Measurements from ENCODE around the gene BCAS4.

BCAS4 gene

DNA sequence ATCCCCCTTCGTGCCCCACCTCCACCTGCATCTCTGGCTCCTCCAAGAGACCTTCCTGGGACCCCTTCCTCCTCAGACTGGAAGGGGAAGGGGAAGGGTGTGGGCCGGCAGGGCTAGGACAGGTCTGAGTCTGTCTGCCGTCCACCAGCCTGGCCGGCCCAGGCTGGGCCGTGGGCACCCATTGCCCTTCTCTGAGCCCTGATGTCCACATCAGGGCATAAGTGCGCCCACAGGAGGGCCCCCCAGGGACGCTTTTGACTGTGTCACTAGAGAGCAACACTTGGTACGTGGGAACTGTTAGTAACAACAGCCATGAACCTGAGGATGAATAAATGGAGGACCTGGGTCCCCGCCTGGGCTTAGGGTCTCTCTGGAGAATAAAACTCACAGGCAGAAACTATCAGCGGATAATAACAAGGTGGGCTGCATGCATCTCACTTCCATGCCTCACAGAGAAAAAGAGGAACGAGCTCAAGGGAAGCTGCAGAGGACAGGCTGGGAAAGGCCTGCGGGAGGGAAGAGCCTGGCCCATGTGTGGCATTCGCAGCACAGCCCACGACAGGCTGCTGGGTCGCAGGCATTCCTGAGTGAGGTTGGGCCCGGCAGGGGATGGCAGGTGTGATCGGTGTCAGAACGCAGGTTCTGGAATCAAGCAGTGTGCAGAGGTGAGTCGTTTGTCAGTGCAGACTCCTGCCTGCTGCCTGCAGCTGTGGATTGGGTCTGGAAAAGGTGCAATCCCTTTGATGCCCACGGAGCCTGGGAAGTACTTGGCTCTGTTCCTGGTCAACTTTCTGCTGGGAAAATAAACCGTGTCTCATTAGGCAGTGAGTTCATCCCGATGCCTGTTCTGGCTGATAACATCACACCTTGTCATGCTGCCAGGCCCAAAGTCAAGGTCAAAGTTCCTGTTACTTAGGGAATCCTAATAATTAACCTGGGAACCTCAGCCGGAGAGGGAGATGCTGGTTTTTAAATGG is 60.9 kb downstream of the BCAS4 start:
- no peak for DNase-seq

DNA sequence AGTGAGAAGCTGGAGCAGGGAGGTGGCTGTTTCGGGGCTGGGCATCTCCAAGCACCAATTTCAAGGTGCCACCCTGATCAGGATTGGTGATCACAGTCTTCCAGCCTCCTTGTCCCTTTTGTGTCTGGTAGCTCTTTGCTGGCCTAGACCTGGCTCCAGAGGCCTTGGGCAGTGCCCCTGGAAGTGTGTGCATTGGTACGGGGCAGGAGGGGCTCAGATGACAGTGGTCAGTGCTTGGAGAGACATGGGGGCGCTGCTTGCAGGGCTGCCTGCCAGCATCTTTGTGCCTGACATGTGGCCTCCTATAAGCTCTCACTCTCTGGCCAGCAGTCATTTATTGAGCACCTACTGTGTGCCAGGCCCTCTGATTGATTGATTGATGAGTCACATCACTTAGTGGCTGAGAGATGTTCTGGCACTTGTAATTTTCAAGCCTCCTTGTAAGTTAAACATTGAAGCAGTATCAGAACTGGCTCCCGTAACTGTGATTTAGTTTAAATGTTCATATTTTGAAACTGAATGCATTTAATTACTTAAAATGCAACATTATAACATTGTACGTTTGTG is 61.7 kb downstream of the BCAS4 start:
- no peak for DNase-seq

DNA sequence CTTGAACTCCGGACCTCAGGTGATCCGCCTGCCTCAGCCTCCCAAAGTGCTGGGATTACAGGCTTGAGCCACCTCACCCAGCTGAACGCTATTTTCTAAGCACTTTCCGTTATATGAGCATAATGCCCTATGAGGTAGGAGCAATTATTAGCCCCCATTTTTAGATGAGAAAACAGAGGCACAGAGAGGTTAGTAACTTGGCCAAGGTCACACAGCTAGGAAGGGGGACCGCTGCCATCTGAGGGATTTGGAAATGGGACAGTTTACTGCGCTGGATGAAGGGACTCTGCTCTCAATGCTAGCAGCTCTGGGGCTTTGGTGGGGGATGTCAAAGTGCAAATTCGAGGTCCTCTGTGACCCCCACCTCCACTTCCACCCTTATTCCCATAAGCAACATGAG is 62.5 kb downstream of the BCAS4 start:
- DNase-seq, result no peak

DNA sequence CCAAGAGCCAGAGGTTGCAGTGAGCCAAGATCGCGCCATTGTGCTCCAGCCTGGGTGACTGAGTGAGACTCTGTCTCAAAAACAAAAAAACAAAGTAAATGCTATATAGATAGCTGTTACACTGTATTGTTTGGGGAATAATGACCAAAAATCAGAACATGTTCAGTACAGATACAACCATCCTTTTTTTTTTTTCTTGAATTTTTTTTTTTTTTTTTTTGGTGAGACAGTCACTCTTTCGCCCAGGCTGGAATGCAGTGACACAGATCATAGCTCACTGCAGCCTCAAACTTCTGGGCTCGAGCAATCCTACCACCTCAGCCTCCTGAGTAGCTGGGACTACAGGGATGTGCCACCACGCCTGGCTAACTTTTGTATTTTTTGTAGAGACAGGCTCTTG is 63.7 kb downstream of the BCAS4 start:
- DNase-seq, result no peak

GRCh38 chr20:50859161-50859560 is 64.3 kb downstream of the BCAS4 start:
- DNase-seq, result no peak

- DNase-seq, result no peak
Observed at GRCh38 chr20:50861012-50861411, 66.2 kb downstream of the BCAS4 start.

DNA sequence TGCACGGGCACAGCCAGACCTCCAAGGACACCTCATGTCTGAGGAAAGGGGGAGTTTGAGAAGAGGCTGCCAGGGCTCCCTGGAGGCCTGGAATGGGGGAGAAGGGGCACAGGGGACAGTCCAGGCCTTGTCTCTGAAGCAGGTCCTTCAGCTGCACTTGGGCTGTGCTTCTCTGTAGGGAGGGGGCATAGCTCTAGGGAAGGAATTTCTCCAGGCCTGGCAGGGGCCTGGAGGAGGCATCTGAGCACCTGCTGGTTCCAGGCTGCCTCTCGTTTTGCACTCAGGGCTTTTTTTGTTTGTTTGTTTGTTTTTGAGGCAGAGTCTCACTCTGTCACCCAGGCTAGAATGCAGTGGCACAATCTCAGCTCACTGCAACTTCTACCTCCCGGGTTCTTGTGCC is 67.7 kb downstream of the BCAS4 start:
- DNase-seq, result no peak

GRCh38 chr20:50865114-50865513 is 70.3 kb downstream of the BCAS4 start:
- no peak for DNase-seq

GRCh38 chr20:50865591-50865990 is 70.7 kb downstream of the BCAS4 start:
- no peak for DNase-seq

GRCh38 chr20:50866036-50866685 is 71.3 kb downstream of the BCAS4 start:
- DNase-seq, result no peak

DNA sequence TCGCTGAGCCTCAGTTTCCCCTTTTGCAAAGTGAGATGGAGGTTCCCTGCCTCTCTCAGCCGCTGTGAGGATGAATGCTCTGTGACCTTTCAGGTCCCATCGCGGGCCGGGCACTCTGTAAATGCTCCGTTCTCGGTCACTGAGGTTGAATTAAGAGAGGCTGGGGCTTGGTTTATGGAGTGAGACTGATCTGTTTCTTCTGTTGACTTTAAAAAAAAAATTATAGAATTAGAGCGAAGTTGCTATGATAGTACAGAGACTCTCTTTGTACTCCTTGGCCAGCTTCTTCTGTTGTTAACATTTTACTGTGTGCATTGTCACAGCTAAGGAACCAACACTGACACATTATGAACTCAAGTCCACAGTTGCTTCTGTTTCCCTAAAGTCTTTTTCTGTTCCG is 72.0 kb downstream of the BCAS4 start:
- no peak for DNase-seq

DNA sequence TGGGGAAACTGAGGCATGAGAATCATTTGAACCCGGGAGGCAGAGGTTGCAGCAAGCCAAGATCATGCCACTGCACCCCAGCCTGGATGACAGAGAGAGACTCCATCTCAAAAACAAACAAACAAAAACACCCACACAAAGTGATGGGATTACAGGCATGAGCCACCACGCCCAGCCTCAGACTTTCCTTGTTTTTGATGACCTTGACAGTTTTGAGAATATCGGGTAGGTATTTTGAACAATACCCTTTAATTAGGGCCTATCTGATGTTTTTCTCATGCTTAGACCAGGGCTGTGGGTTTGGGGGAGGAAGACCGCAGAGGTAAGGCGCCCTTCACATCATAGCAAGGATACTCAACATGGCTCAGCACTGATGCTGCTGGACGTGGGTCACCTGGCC is 72.9 kb downstream of the BCAS4 start:
- no peak for DNase-seq

- no peak for DNase-seq
Observed at GRCh38 chr20:50868509-50869495, 73.9 kb downstream of the BCAS4 start.

GRCh38 chr20:50870561-50871161 is 75.8 kb downstream of the BCAS4 start:
- DNase-seq, result no peak

DNA sequence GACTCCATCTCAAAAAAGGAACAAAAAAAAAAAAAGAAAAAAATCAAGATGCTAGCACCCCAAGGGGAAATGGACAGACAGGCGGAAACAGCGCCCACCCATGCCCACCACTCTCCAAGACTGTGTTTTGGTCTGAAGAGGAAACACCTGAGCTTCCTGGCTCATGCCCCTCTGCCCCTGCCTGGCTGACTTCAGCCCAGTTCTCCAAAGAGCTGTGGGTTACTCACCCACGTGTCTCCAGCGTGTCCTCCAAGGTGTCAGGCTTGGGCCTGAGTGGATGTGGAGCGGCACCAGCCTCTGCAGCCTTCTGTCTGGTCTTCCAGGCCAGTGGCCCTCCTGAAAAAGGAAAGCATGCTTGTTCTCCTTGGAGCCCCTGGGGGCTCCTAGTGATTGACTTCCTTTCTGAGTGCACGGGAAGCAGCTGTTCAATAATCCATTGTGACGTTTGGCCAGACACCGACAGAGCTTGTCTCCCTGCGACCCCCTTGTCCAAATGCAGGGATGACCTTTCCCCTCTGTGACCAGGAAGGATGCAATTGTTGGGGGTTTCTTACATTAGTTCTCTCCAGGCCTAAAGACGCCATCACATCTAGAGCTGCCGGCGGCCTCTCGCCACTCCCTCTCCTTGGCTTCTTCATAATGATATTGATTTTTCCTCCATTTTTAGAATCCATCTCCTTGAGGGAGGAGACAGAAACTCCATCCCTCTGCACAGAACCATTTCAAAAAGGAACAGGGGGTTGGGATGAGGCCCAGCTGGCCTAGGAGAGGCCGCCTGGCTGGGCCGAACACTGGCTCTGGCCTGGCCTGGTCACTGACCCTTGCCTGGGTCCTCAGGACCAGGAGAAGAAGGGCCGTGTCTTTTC is 77.9 kb downstream of the BCAS4 start:
- no peak for DNase-seq

DNA sequence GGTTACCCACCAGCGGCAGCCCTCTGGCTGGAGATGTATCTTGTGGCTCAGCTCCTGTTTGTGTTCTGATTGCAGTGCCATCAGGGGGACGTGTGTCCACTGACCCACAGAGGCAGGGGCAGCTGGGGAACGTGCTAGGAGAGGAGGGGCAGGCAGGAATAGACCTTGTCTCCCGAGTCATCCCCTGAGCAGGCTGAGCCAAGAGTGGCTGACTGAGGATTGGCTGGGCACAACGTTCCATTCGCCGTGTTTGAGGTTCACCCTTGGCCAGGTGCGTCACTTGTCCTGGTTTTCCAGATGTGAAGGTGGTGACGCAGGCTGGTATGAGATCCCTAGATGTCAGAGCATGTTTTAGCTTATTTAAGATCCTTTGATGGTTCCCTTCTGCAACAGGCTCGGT is 78.7 kb downstream of the BCAS4 start:
- no peak for DNase-seq

GRCh38 chr20:50874111-50874757 is 79.4 kb downstream of the BCAS4 start:
- no peak for DNase-seq

DNA sequence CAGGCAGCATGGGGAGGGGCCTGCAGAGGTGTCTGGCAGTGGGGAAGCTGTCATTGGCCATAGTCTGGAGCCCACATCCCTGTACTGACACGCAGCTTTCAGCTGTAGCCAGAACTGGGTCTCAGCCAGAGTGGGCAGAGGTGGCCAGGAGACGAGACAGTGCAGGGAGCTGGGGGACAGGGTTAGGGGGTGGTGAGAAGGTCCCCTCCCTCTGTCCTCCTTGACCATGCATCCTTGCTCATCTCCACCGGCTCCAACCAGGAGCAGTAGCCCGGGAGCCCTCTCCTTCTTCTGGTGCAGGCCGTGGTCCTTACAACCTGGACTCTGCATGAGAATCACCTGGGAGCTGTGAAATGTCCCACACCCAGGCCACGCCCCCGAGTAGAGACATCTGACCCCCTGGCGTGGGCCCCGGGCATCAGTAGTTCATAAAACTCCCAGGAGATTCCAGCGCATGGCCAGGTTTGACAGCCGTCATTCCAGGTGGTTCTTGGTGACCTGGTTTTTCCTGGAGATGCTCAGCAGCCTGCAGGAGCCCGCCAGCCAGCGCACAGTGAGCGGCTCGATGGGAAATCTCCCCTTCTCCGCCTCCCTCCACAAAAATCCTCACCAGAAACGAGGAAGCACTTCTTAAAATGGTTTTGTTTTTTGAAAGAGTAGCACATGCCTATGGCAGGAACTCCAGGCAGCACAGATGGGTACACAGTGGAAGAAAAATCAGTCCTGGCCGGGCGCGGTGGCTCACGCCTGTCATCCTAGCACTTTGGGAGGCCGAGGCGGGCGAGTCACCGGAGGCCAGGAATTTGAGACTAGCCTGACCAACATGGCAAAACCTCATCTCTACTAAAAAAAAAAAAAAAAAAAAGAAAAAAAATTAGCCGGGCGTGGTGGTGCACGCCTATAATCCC is 80.2 kb downstream of the BCAS4 start:
- DNase-seq, result no peak

DNA sequence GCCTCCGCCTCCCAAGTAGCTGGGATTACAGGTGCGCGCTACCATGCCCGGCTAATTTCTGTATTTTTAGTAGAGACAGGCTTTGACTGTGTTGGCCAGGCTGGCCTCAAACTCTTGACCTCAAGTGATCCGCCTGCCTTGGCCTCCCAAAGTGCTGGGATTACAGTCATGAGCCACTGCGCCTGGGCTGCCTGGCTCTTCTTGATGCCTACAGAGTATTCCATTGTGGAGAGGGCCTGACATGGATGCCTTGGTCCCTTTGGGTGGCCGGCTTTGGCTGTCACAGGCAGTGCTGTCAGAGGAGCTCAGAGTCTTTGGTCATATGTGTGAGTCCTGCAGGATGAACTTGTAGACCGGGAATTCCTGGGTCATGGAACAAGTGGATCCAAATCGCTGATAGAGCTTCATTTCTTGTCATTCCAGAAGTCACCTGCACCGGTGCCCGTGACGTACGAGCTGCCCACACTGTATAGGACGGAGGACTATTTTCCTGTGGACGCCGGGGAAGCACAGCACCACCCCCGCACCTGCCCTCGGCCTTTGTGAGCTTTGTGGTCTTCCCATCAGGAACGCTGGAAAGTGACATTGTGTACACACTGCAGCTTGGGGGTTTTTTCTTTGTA is 81.3 kb downstream of the BCAS4 start:
- DNase-seq, result no peak
